Type B pancreatic cell (in vitro differentiated cells): ENCODE data around the gene NKIRAS1. TPM values are rescaled to one million over a fixed set of nuclear protein-coding genes. Genes with fewer than 3 reads are reported as not detected.
"Not testable (repeated sequence)": the region's sequence is repeated elsewhere in the genome, so short reads cannot be mapped to it uniquely, and the experiment has no call there.

Experiments used
- DNase-seq: peaks from one replicate; pipeline ENCODE4 v3.0.0; 2021; ENCODE audit warnings: mixed read lengths; ENCODE audit not compliant: unreplicated experiment; ENCODE audit errors: extremely low spot score
- H3K27ac Mint-ChIP-seq: 2 replicates; pipeline ENCODE4 v1.8.0; 2021; ENCODE audit warnings: mild to moderate bottlenecking, mixed read lengths
- H3K27me3 Mint-ChIP-seq: 2 replicates; pipeline ENCODE4 v1.8.0; 2021; ENCODE audit warnings: mixed read lengths
- H3K36me3 Mint-ChIP-seq: 2 replicates; pipeline ENCODE4 v1.8.0; 2021; ENCODE audit warnings: mixed read lengths
- H3K4me1 Mint-ChIP-seq: one replicate; pipeline ENCODE4 v1.8.0; 2021; ENCODE audit warnings: mixed read lengths; ENCODE audit not compliant: unreplicated experiment
- H3K4me3 Mint-ChIP-seq: 2 replicates; pipeline ENCODE4 v1.8.0; 2021; ENCODE audit warnings: mild to moderate bottlenecking, mixed read lengths
- H3K9me3 Mint-ChIP-seq: 2 replicates; pipeline ENCODE4 v1.8.0; 2021; ENCODE audit warnings: mixed read lengths
- CTCF ChIP-seq: fragments of 200-600 bp; sonication (generic); conservative IDR thresholded peaks from 2 replicates; pipeline ENCODE4 v1.5.0; 2021; ENCODE audit warnings: antibody characterized with exemption, mild to moderate bottlenecking
- total RNA-seq: library from RNA; stranded (reverse); gene quantifications from 2 replicates; pipeline ENCODE4 v1.2.1, GENCODE V29; 2021; ENCODE audit warnings: low replicate concordance

Gene NKIRAS1
- total RNA-seq, 1 donor from 2014 or later: 10.8 TPM

GRCh38 chr3:23888617-23889228, 28.1 kb downstream of the NKIRAS1 start:
- no peak overlapping the region for H3K4me3 Mint-ChIP-seq
- peaks cover 30% of the 10 kb centered on the region for H3K36me3 Mint-ChIP-seq
- peak; percentile 91 for TF ChIP-seq CTCF
- peaks cover 5% of the 10 kb centered on the region for H3K4me1 Mint-ChIP-seq
- H3K9me3 Mint-ChIP-seq: no peaks in the 10 kb centered on the region
- no peak for DNase-seq
- H3K27me3 Mint-ChIP-seq: no peaks in the 10 kb centered on the region
- no peak overlapping the region for H3K27ac Mint-ChIP-seq

GRCh38 chr3:23886311-23886710, 30.5 kb downstream of the NKIRAS1 start:
- TF ChIP-seq CTCF: no peak
- DNase-seq: no peak
- Mint-ChIP-seq H3K9me3 (no peaks in the 10 kb centered on the region), H3K27ac (no peak overlapping the region), H3K36me3 (peaks cover 33% of the 10 kb centered on the region), H3K4me1 (peaks cover 5% of the 10 kb centered on the region), H3K4me3 (no peak overlapping the region), H3K27me3 (no peaks in the 10 kb centered on the region)

GRCh38 chr3:23885210-23885609, 31.6 kb downstream of the NKIRAS1 start:
- Mint-ChIP-seq H3K9me3 (no peaks in the 10 kb centered on the region), H3K4me3 (no peak overlapping the region), H3K27ac (no peak overlapping the region), H3K36me3 (peaks cover 31% of the 10 kb centered on the region), H3K27me3 (no peaks in the 10 kb centered on the region), H3K4me1 (peaks cover 2% of the 10 kb centered on the region)
- no peak for DNase-seq
- TF ChIP-seq CTCF: no peak

GRCh38 chr3:23884481-23884880, 32.3 kb downstream of the NKIRAS1 start:
- Mint-ChIP-seq H3K4me1 (no peaks in the 10 kb centered on the region), H3K36me3 (peaks cover 30% of the 10 kb centered on the region), H3K27ac (no peak overlapping the region)

GRCh38 chr3:23882487-23882918, 34.3 kb downstream of the NKIRAS1 start:
- no peaks in the 10 kb centered on the region for H3K9me3 Mint-ChIP-seq
- no peaks in the 10 kb centered on the region for H3K27me3 Mint-ChIP-seq
- H3K27ac Mint-ChIP-seq: no peak overlapping the region
- TF ChIP-seq CTCF: no peak
- no peaks in the 10 kb centered on the region for H3K4me1 Mint-ChIP-seq
- H3K4me3 Mint-ChIP-seq: no peak overlapping the region
- peaks cover 32% of the 10 kb centered on the region for H3K36me3 Mint-ChIP-seq
- DNase-seq: no peak

More at GRCh38 chr3:23884481-23884880, 32.3 kb downstream of the NKIRAS1 start:
- DNase-seq: no peak
- no peaks in the 10 kb centered on the region for H3K9me3 Mint-ChIP-seq
- H3K27me3 Mint-ChIP-seq: no peaks in the 10 kb centered on the region
- TF ChIP-seq CTCF: peak; percentile 52
- H3K4me3 Mint-ChIP-seq: no peak overlapping the region

GRCh38 chr3:23881993-23882392, 34.8 kb downstream of the NKIRAS1 start:
- not testable (repeated sequence) for H3K27ac Mint-ChIP-seq, H3K4me3 Mint-ChIP-seq, H3K27me3 Mint-ChIP-seq, H3K4me1 Mint-ChIP-seq, DNase-seq, H3K9me3 Mint-ChIP-seq
- peaks cover 32% of the 10 kb centered on the region for H3K36me3 Mint-ChIP-seq
